COLO668 (cell line): ENCODE data around the gene MTHFD2.

Experiments
- DNase-seq: peaks from one replicate; lab custom pipeline; 2025; ENCODE audit not compliant: unreplicated experiment; lab: John Stamatoyannopoulos, UW

MTHFD2 gene

GRCh38 chr2:74261204-74261864 lies 62.9 kb downstream of the MTHFD2 start:
- DNase-seq = peak; percentile 46

- no peak for DNase-seq
Observed at GRCh38 chr2:74262681-74263080, 64.3 kb downstream of the MTHFD2 start.

GRCh38 chr2:74264281-74264680 lies 65.9 kb downstream of the MTHFD2 start:
- no peak for DNase-seq

GRCh38 chr2:74267068-74267467 lies 68.7 kb downstream of the MTHFD2 start:
- peak; percentile 48 for DNase-seq
